Measurements from ENCODE around the gene KAZALD1. TPM values are rescaled to one million over a fixed set of nuclear protein-coding genes. Genes with fewer than 3 reads are reported as not detected.

The KAZALD1 gene
- total RNA-seq, 2 donors from 2014 or later: 7.0 to 7.5 TPM

GRCh38 chr10:101072923-101073322 is 11.1 kb downstream of the KAZALD1 start:
- no peak for DNase-seq (ENCODE audit: low spot score)
- no peak for TF ChIP-seq CTCF (IDR thresholded peaks at IDR 0.05)
- no peaks in the 10 kb centered on the region for H3K9me3 ChIP-seq
- H3K27me3 ChIP-seq: peaks cover 0 to 7% of the 10 kb centered on the region in 2 donors
- H3K4me1 ChIP-seq: no peaks in the 10 kb centered on the region
- no peak overlapping the region for H3K27ac ChIP-seq
- no peak overlapping the region for H3K4me3 ChIP-seq
- no peaks in the 10 kb centered on the region for H3K36me3 ChIP-seq

GRCh38 chr10:101073631-101074030 is 11.8 kb downstream of the KAZALD1 start:
- no peak for DNase-seq (ENCODE audit: low spot score)
- Histone ChIP-seq H3K27me3 (peaks cover 0 to 7% of the 10 kb centered on the region in 2 donors), H3K4me1 (no peaks in the 10 kb centered on the region), H3K4me3 (no peak overlapping the region), H3K36me3 (no peaks in the 10 kb centered on the region), H3K9me3 (no peaks in the 10 kb centered on the region), H3K27ac (no peak overlapping the region)
- no peak for TF ChIP-seq CTCF (IDR thresholded peaks at IDR 0.05)

GRCh38 chr10:101075775-101076174 is 14.0 kb downstream of the KAZALD1 start:
- H3K27ac ChIP-seq: no peak overlapping the region
- no peaks in the 10 kb centered on the region for H3K36me3 ChIP-seq
- H3K4me1 ChIP-seq: no peaks in the 10 kb centered on the region
- no peak overlapping the region for H3K4me3 ChIP-seq
- H3K27me3 ChIP-seq: peaks cover 0 to 7% of the 10 kb centered on the region in 2 donors
- no peak for DNase-seq (ENCODE audit: low spot score)
- no peak for TF ChIP-seq CTCF (IDR thresholded peaks at IDR 0.05)
- H3K9me3 ChIP-seq: no peaks in the 10 kb centered on the region

- peaks cover 0 to 7% of the 10 kb centered on the region in 2 donors for H3K27me3 ChIP-seq
- H3K36me3 ChIP-seq: no peaks in the 10 kb centered on the region
- no peak overlapping the region for H3K4me3 ChIP-seq
- no peaks in the 10 kb centered on the region for H3K4me1 ChIP-seq
- no peaks in the 10 kb centered on the region for H3K9me3 ChIP-seq
- no peak for TF ChIP-seq CTCF (IDR thresholded peaks at IDR 0.05)
- DNase-seq (ENCODE audit: low spot score): no peak
- H3K27ac ChIP-seq: no peak overlapping the region
These were observed 14.8 kb downstream of the KAZALD1 start for GRCh38 chr10:101076630-101077029.

- Histone ChIP-seq H3K4me1 (no peaks in the 10 kb centered on the region), H3K27me3 (no peaks in the 10 kb centered on the region), H3K9me3 (no peaks in the 10 kb centered on the region), H3K27ac (no peak overlapping the region), H3K36me3 (no peaks in the 10 kb centered on the region), H3K4me3 (no peak overlapping the region)
- no peak for DNase-seq (ENCODE audit: low spot score)
- no peak for TF ChIP-seq CTCF (IDR thresholded peaks at IDR 0.05)
These were observed 18.1 kb downstream of the KAZALD1 start for GRCh38 chr10:101079874-101080273.

Data from right atrium auricular region (tissue), 2 donors.